GM12801 (cell line): Measurements from ENCODE around the gene SYPL2.

Experiments used
- CTCF ChIP-seq: IDR thresholded peaks from one replicate; pipeline ENCODE4 v1.5.1; 2011; ENCODE audit warnings: control low read depth; ENCODE audit not compliant: insufficient read length; ENCODE audit errors: extremely low read depth

SYPL2 gene

GRCh38 chr1:109433322-109433721, 33.0 kb upstream of the SYPL2 start:
- no peak for TF ChIP-seq CTCF

- TF ChIP-seq CTCF: no peak
Observed at GRCh38 chr1:109434484-109434883, 31.9 kb upstream of the SYPL2 start.

- no peak for TF ChIP-seq CTCF
Observed at GRCh38 chr1:109438798-109439297, 27.5 kb upstream of the SYPL2 start.

GRCh38 chr1:109441069-109441468, 25.3 kb upstream of the SYPL2 start:
- no peak for TF ChIP-seq CTCF

GRCh38 chr1:109443476-109443875, 22.9 kb upstream of the SYPL2 start:
- TF ChIP-seq CTCF: no peak

- TF ChIP-seq CTCF: no peak
Observed at GRCh38 chr1:109444346-109444745, 22.0 kb upstream of the SYPL2 start.

- TF ChIP-seq CTCF: no peak
Observed at GRCh38 chr1:109447524-109447923, 18.8 kb upstream of the SYPL2 start.
